ENCODE results near the gene TMEM87B.

TMEM87B gene

GRCh38 chr2:112149866-112150435, 94.9 kb downstream of the TMEM87B start:
- no peak for DNase-seq (ENCODE audit: low read depth in 3 of 3, low spot score in 1 of 3)

GRCh38 chr2:112150447-112150846, 95.4 kb downstream of the TMEM87B start:
- DNase-seq (ENCODE audit: low read depth in 3 of 3, low spot score in 1 of 3), result no peak

GRCh38 chr2:112150851-112151250, 95.8 kb downstream of the TMEM87B start:
- no peak for DNase-seq (ENCODE audit: low read depth in 3 of 3, low spot score in 1 of 3)

- DNase-seq (ENCODE audit: low read depth in 3 of 3, low spot score in 1 of 3), result no peak
Observed at GRCh38 chr2:112151271-112151670, 96.2 kb downstream of the TMEM87B start.

- DNase-seq (ENCODE audit: low read depth in 3 of 3, low spot score in 1 of 3), result no peak
Observed at GRCh38 chr2:112151701-112152440, 96.8 kb downstream of the TMEM87B start.

- no peak for DNase-seq (ENCODE audit: low read depth in 3 of 3, low spot score in 1 of 3)
Observed at GRCh38 chr2:112152476-112153178, 97.6 kb downstream of the TMEM87B start.

- no peak for DNase-seq (ENCODE audit: low read depth in 3 of 3, low spot score in 1 of 3)
Observed at GRCh38 chr2:112153179-112153490, 98.1 kb downstream of the TMEM87B start.

- DNase-seq (ENCODE audit: low read depth in 3 of 3, low spot score in 1 of 3), result no peak
Observed at GRCh38 chr2:112153501-112153900, 98.4 kb downstream of the TMEM87B start.

- no peak for DNase-seq (ENCODE audit: low read depth in 3 of 3, low spot score in 1 of 3)
Observed at GRCh38 chr2:112154246-112155117, 99.4 kb downstream of the TMEM87B start.

GRCh38 chr2:112155331-112156151, 100.5 kb downstream of the TMEM87B start:
- no peak for DNase-seq (ENCODE audit: low read depth in 3 of 3, low spot score in 1 of 3)

GRCh38 chr2:112156152-112156986, 101.3 kb downstream of the TMEM87B start:
- DNase-seq (ENCODE audit: low read depth in 3 of 3, low spot score in 1 of 3), result no peak

GRCh38 chr2:112157472-112157871, 102.4 kb downstream of the TMEM87B start:
- no peak for DNase-seq (ENCODE audit: low read depth in 3 of 3, low spot score in 1 of 3)

- DNase-seq (ENCODE audit: low read depth in 3 of 3, low spot score in 1 of 3), result no peak
Observed at GRCh38 chr2:112159454-112159921, 104.4 kb downstream of the TMEM87B start.

GRCh38 chr2:112160283-112161250, 105.5 kb downstream of the TMEM87B start:
- DNase-seq (ENCODE audit: low read depth in 3 of 3, low spot score in 1 of 3), result no peak

- DNase-seq (ENCODE audit: low read depth in 3 of 3, low spot score in 1 of 3), result no peak
Observed at GRCh38 chr2:112161431-112162145, 106.5 kb downstream of the TMEM87B start.

- no peak for DNase-seq (ENCODE audit: low read depth in 3 of 3, low spot score in 1 of 3)
Observed at GRCh38 chr2:112162341-112162740, 107.3 kb downstream of the TMEM87B start.

GRCh38 chr2:112162956-112163355, 107.9 kb downstream of the TMEM87B start:
- no peak for DNase-seq (ENCODE audit: low read depth in 3 of 3, low spot score in 1 of 3)

- no peak for DNase-seq (ENCODE audit: low read depth in 3 of 3, low spot score in 1 of 3)
Observed at GRCh38 chr2:112163541-112163981, 108.5 kb downstream of the TMEM87B start.

All from stimulated activated CD4-positive, alpha-beta T cell treated with anti-CD3 and anti-CD28 coated beads, TNF-alpha, amount 100 ng/mL, for 1 hour (primary cell).